Measurements from ENCODE around the gene E2F6. TPM values are rescaled to one million over a fixed set of nuclear protein-coding genes. Genes with fewer than 3 reads are reported as not detected.

Gene E2F6
- polyA plus RNA-seq, 1 experiment: 17.9 TPM

- H3K9me3 ChIP-seq (ENCODE audit: control insufficient read depth, insufficient read depth, low read length): no peaks in the 10 kb centered on the region; the same call in 1 of the 2 replicates
- DNase-seq (ENCODE audit: low read depth, low spot score): no peak
- H3K27ac ChIP-seq (ENCODE audit: low read depth, low read length): no peak overlapping the region
- peaks cover 61% of the 10 kb centered on the region for H3K27me3 ChIP-seq (ENCODE audit: control insufficient read depth, insufficient read depth, low read length)
- no peak for TF ChIP-seq CTCF (IDR thresholded peaks at IDR 0.05; ENCODE audit: low read depth, low read length)
- no peak overlapping the region for H3K4me3 ChIP-seq (ENCODE audit: low read depth, low read length)
- POLR2A ChIA-PET: no interaction called here
- CTCF ChIA-PET: interaction anchor here (0.6 to 6.6 kb wide), 16 partner anchors 12 to 1262 kb away, joined by 3 to 193 read pairs (median 4); partner anchors contain the start of gene E2F6
Measured at GRCh38 chr2:11478899-11479605, 13.1 kb upstream of the E2F6 start.

GRCh38 chr2:11477994-11478393 is 12.0 kb upstream of the E2F6 start:
- CTCF ChIA-PET: interaction anchor here (0.6 to 6.6 kb wide), 14 partner anchors 9 to 345 kb away, joined by 3 to 193 read pairs (median 3); a partner anchor contains a TSS
- peak; percentile 87 for TF ChIP-seq CTCF (IDR thresholded peaks at IDR 0.05; ENCODE audit: low read depth, low read length)
- H3K27me3 ChIP-seq (ENCODE audit: control insufficient read depth, insufficient read depth, low read length): peaks cover 61% of the 10 kb centered on the region
- POLR2A ChIA-PET: interaction anchor here (2.1 kb wide), 1 partner anchor 106 kb away, joined by 6 read pairs; no protein-coding TSS in a partner anchor
- H3K9me3 ChIP-seq (ENCODE audit: control insufficient read depth, insufficient read depth, low read length): no peaks in the 10 kb centered on the region; the same call in 1 of the 2 replicates
- peak; percentile 76 for DNase-seq (ENCODE audit: low read depth, low spot score)
- H3K27ac ChIP-seq (ENCODE audit: low read depth, low read length): no peak overlapping the region
- H3K4me3 ChIP-seq (ENCODE audit: low read depth, low read length): no peak overlapping the region

GRCh38 chr2:11473659-11474433 is 7.9 kb upstream of the E2F6 start:
- no peak overlapping the region for H3K4me3 ChIP-seq (ENCODE audit: low read depth, low read length)
- H3K27me3 ChIP-seq (ENCODE audit: control insufficient read depth, insufficient read depth, low read length): peaks cover 52% of the 10 kb centered on the region
- H3K9me3 ChIP-seq (ENCODE audit: control insufficient read depth, insufficient read depth, low read length): no peaks in the 10 kb centered on the region; the same call in 1 of the 2 replicates
- no peak for TF ChIP-seq CTCF (IDR thresholded peaks at IDR 0.05; ENCODE audit: low read depth, low read length)
- ChIA-PET CTCF (interaction anchor here (0.6 to 1.7 kb wide), 4 partner anchors 10 to 111 kb away, joined by 3 to 9 read pairs (median 6); no protein-coding TSS in a partner anchor), POLR2A (no interaction called here)
- H3K27ac ChIP-seq (ENCODE audit: low read depth, low read length): no peak overlapping the region
- no peak for DNase-seq (ENCODE audit: low read depth, low spot score)

GRCh38 chr2:11467749-11468148 is 1.8 kb upstream of the E2F6 start:
- no peak for DNase-seq (ENCODE audit: low read depth, low spot score)
- Histone ChIP-seq H3K27me3 (ENCODE audit: control insufficient read depth, insufficient read depth, low read length) (peaks cover 18% of the 10 kb centered on the region), H3K9me3 (ENCODE audit: control insufficient read depth, insufficient read depth, low read length) (no peaks in the 10 kb centered on the region; the same call in none of the 2 replicates), H3K27ac (ENCODE audit: low read depth, low read length) (no peak overlapping the region), H3K4me3 (ENCODE audit: low read depth, low read length) (no peak overlapping the region)
- CTCF ChIA-PET: interaction anchor here (0.9 to 6.3 kb wide), 2 partner anchors 115 to 215 kb away, joined by 3 to 43 read pairs; no protein-coding TSS in a partner anchor
- POLR2A ChIA-PET: no interaction called here
- TF ChIP-seq CTCF (IDR thresholded peaks at IDR 0.05; ENCODE audit: low read depth, low read length): no peak

All from AG04450 (cell line).